ENCODE results near the gene FIZ1. TPM values are rescaled to one million over a fixed set of nuclear protein-coding genes. Genes with fewer than 3 reads are reported as not detected.

Gene FIZ1
- total RNA-seq, 4 donors from 2014 or later = 9.0 to 18.5 (median 14.0) TPM

- intact Hi-C loops (cut with DNase I) = no loop called here
- Histone ChIP-seq H3K36me3 (peaks cover 15 to 28% of the 10 kb centered on the region in 2 donors), H3K27me3 (no peaks in the 10 kb centered on the region), H3K9me3 (no peaks in the 10 kb centered on the region), H3K4me1 (no peaks in the 10 kb centered on the region), H3K4me3 (replicated peaks in 1 of 3) (no peak overlapping the region), H3K27ac (no peak overlapping the region)
- 90 to 97% methylated on average over 8 of the region's 8 CpGs for WGBS, 2 donors
- TF ChIP-seq, protein P1, sequence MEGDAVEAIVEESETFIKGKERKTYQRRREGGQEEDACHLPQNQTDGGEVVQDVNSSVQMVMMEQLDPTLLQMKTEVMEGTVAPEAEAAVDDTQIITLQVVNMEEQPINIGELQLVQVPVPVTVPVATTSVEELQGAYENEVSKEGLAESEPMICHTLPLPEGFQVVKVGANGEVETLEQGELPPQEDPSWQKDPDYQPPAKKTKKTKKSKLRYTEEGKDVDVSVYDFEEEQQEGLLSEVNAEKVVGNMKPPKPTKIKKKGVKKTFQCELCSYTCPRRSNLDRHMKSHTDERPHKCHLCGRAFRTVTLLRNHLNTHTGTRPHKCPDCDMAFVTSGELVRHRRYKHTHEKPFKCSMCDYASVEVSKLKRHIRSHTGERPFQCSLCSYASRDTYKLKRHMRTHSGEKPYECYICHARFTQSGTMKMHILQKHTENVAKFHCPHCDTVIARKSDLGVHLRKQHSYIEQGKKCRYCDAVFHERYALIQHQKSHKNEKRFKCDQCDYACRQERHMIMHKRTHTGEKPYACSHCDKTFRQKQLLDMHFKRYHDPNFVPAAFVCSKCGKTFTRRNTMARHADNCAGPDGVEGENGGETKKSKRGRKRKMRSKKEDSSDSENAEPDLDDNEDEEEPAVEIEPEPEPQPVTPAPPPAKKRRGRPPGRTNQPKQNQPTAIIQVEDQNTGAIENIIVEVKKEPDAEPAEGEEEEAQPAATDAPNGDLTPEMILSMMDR (IDR thresholded peaks at IDR 0.05) = no peak
- no peak for TF ChIP-seq POLR2A (IDR thresholded peaks at IDR 0.05)
- DNase-seq = no peak
Observed at GRCh38 chr19:55617426-55617825, 18.1 kb upstream of the FIZ1 start.

- H3K36me3 ChIP-seq = peaks cover 15 to 28% of the 10 kb centered on the region in 2 donors
- DNase-seq = no peak
- intact Hi-C loops (cut with DNase I) = no loop called here
Observed at GRCh38 chr19:55616395-55616875, 17.1 kb upstream of the FIZ1 start.

GRCh38 chr19:55615543-55616394, 16.5 kb upstream of the FIZ1 start:
- H3K36me3 ChIP-seq = peaks cover 15 to 28% of the 10 kb centered on the region in 2 donors
- DNase-seq = no peak
- H3K9me3 ChIP-seq = no peaks in the 10 kb centered on the region
- no peak overlapping the region for H3K27ac ChIP-seq
- intact Hi-C loops (cut with DNase I) = no loop called here
- no peak overlapping the region for H3K4me3 ChIP-seq (replicated peaks in 1 of 3)
- no peaks in the 10 kb centered on the region for H3K27me3 ChIP-seq
- TF ChIP-seq POLR2A (IDR thresholded peaks at IDR 0.05) = no peak
- TF ChIP-seq, protein P1 (IDR thresholded peaks at IDR 0.05) = no peak
- 96% methylated on average over 20 to 59 of the region's 88 CpGs for whole genome bisulfite sequencing, 2 donors
- no peaks in the 10 kb centered on the region for H3K4me1 ChIP-seq

More at GRCh38 chr19:55616395-55616875, 17.1 kb upstream of the FIZ1 start:
- H3K9me3 ChIP-seq = no peaks in the 10 kb centered on the region
- no peak overlapping the region for H3K4me3 ChIP-seq (replicated peaks in 1 of 3)
- no peak for TF ChIP-seq POLR2A (IDR thresholded peaks at IDR 0.05)
- TF ChIP-seq, protein P1 (IDR thresholded peaks at IDR 0.05) = no peak
- no peaks in the 10 kb centered on the region for H3K27me3 ChIP-seq
- H3K27ac ChIP-seq = no peak overlapping the region
- no peaks in the 10 kb centered on the region for H3K4me1 ChIP-seq
- 97 to 98% methylated on average over 19 to 30 of the region's 38 CpGs for WGBS, 2 donors

DNA sequence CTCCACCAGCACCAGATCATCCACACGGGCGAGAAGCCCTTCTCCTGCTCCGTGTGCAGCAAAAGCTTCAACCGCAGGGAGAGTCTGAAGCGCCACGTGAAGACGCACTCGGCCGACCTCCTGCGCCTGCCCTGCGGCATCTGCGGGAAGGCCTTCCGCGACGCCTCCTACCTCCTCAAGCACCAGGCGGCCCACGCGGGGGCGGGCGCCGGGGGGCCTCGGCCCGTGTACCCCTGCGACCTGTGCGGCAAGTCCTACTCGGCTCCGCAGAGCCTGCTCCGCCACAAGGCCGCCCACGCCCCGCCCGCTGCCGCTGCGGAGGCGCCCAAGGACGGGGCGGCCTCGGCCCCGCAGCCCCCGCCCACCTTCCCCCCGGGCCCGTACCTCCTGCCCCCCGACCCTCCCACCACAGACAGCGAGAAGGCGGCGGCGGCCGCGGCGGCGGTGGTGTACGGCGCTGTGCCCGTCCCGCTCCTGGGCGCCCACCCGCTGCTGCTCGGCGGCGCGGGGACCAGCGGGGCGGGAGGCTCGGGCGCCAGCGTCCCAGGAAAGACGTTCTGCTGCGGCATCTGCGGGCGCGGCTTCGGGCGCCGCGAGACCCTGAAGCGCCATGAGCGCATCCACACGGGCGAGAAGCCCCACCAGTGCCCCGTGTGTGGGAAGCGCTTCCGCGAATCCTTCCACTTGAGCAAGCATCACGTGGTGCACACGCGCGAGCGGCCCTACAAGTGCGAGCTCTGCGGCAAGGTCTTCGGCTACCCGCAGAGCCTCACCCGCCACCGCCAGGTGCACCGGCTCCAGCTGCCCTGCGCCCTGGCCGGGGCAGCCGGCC, 15.6 kb upstream of the FIZ1 start:
- Histone ChIP-seq H3K27ac (no peak overlapping the region), H3K9me3 (no peaks in the 10 kb centered on the region), H3K27me3 (no peaks in the 10 kb centered on the region), H3K36me3 (peaks cover 15 to 28% of the 10 kb centered on the region in 2 donors), H3K4me3 (replicated peaks in 1 of 3) (no peak overlapping the region), H3K4me1 (no peaks in the 10 kb centered on the region)
- TF ChIP-seq, protein P1 (IDR thresholded peaks at IDR 0.05) = no peak
- no peak for TF ChIP-seq POLR2A (IDR thresholded peaks at IDR 0.05)
- DNase-seq = no peak
- intact Hi-C loops (cut with DNase I) = no loop called here
- 96 to 98% methylated on average over 58 to 71 of the region's 98 CpGs for WGBS, 2 donors

Data from thyroid gland (tissue), 4 donors.